Pancreas (tissue), 10 donors: ENCODE results near the gene IL5RA. TPM values are rescaled to one million over a fixed set of nuclear protein-coding genes. Genes with fewer than 3 reads are reported as not detected.

Experiments used
- ATAC-seq, 4 donors: fragments of 200-7000 bp; cut with Tn5 transposase; one replicate each; pipeline versions ENCODE4 v1.8.0 to v1.9.1; 2020; ENCODE audit warnings: mild to moderate bottlenecking in 4 of 4, moderate library complexity in 4 of 4
- DNase-seq, 6 donors: peaks; one replicate each; pipeline ENCODE4 v3.0.0-alpha.2; 2020
- FAIRE-seq: peaks from 2 replicates; lab custom pipeline; 2012; peaks lifted over from hg19 to GRCh38; lab: Jason Lieb, UNC
- H3K27ac ChIP-seq, 4 donors: fragments of 200-600 bp; sonication (generic); 1 replicate in 3 of 4; 2 replicates in 1 of 4; pipeline versions ENCODE4 v1.5.0 to v1.8.0; 2020
- H3K27me3 ChIP-seq, 4 donors: fragments of 200-600 bp; one replicate each; pipeline ENCODE4 v1.8.0; 2021
- H3K36me3 ChIP-seq, 3 donors: fragments of 200-600 bp; sonication (generic) in 1 of 3; one replicate each; pipeline versions ENCODE4 v1.5.0 to v1.8.0; 2020 to 2021
- H3K4me1 ChIP-seq, 3 donors: fragments of 200-600 bp; one replicate each; pipeline ENCODE4 v1.8.0; 2021
- H3K4me3 ChIP-seq, 4 donors: fragments of 200-600 bp; sonication (generic) in 2 of 4; one replicate each; pipeline versions ENCODE4 v1.5.0 to v1.8.0; 2020 to 2021
- H3K9me3 ChIP-seq, 4 donors: fragments of 200-600 bp; one replicate each; pipeline ENCODE4 v1.8.0; 2021
- CTCF ChIP-seq, 4 donors: fragments of 200-600 bp; sonication (generic) in 3 of 4; IDR thresholded peaks; one replicate each; pipeline versions ENCODE4 v1.5.0 to v1.8.0; 2021; ENCODE audit warnings: antibody characterized with exemption in 4 of 4
- WGBS, 2 donors: extraction: QIAGEN DNeasy Blood & Tissue Kit; methylation state at CpG; one replicate each; pipeline ENCODE4 v1.1.7; 2013; 5-methylcytosine and 5-hydroxymethylcytosine counted together
- intact Hi-C, 3 donors: fragments of 100-400 bp; cut with DNase I; formaldehyde crosslinking; loops; one replicate each; pipeline versions ENCODE4 v1.11.1 to v1.14.2; 2022
- polyA plus RNA-seq, 2 donors: library from polyadenylated mRNA; stranded (reverse); fragments of 200-250 nt; gene quantifications; one replicate each; pipeline ENCODE4 v1.2.3, GENCODE V29; 2013
- total RNA-seq, 6 donors: library from RNA; stranded (reverse); fragmentation: NEBNext Ultra II Directional in 4 of 6; extraction: Animal tissue kit (Norgen Biotek cat#: 25700) in 4 of 6; gene quantifications; one replicate each; pipeline versions ENCODE4 v1.2.1 to v1.2.4, GENCODE V29; 2021 to 2023
- donor health status: healthy with polysubstance abuse.
- donor health status: DM: no; HTN: no; CAD: no; lungs with moderate emphysema.
- donor health status: DM: no; HTN: no; CAD: no.
- donor health status: control.
- donor health status: control.
- donor health status: Bipolar disorder and iron deficiency.
- donor health status: DM: yes; HTN: yes; CAD: no.
- donor health status: DM: no; HTN: no; CAD: no.
- donor health status: DM: no; HTN: no; CAD: no.
- donor health status: DM: yes; HTN: yes; CAD: no.

IL5RA gene
- total and polyA plus RNA-seq, 8 donors, result 0.04 to 0.35 (median 0.14) TPM; not detected in 3

DNA sequence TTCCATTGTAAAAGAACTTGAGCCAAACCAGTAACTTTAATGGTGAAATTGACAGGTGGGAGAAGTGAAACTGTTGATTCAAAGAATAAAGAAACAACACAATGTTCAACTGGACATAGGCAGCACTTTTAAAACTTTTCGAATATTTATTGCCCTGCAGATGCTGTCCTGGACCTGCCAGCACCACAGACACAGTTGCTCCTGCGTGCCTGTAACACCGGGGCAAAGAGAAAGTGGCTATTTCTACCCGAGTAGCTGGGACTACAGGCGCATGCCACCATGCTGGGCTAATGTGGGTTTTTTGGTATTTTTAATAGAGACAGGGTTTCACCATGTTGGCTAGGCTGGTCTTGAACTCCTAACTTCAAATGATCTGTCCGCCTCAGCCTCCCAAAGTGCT lies 7.4 kb downstream of the IL5RA start:
- ATAC-seq (no peak), FAIRE-seq (no peak), DNase-seq (no peak)
- no peaks in the 10 kb centered on the region for H3K36me3 ChIP-seq
- H3K4me1 ChIP-seq, result no peaks in the 10 kb centered on the region
- TF ChIP-seq CTCF (IDR thresholded peaks at IDR 0.05), result no peak
- intact Hi-C loops, result no loop called here
- H3K27ac ChIP-seq, result no peak overlapping the region
- WGBS, 2 donors, result 65 to 79% methylated on average over 6 of the region's 6 CpGs
- H3K4me3 ChIP-seq, result no peak overlapping the region
- H3K9me3 ChIP-seq, result no peaks in the 10 kb centered on the region
- no peaks in the 10 kb centered on the region for H3K27me3 ChIP-seq

GRCh38 chr3:3101660-3102458 lies 8.3 kb downstream of the IL5RA start:
- WGBS, 2 donors, result 63 to 77% methylated on average over 6 of the region's 6 CpGs
- ATAC-seq, result no peak
- Histone ChIP-seq H3K36me3 (no peaks in the 10 kb centered on the region), H3K27me3 (no peaks in the 10 kb centered on the region), H3K4me1 (no peaks in the 10 kb centered on the region), H3K9me3 (no peaks in the 10 kb centered on the region), H3K4me3 (no peak overlapping the region), H3K27ac (no peak overlapping the region)
- TF ChIP-seq CTCF (IDR thresholded peaks at IDR 0.05), result no peak
- FAIRE-seq, result no peak
- intact Hi-C loops, result no loop called here
- DNase-seq, result no peak

- no peak for ATAC-seq
- H3K4me1 ChIP-seq, result no peaks in the 10 kb centered on the region
- H3K4me3 ChIP-seq, result no peak overlapping the region
- no peak for DNase-seq
- intact Hi-C loops, result no loop called here
- H3K27ac ChIP-seq, result no peak overlapping the region
- no peaks in the 10 kb centered on the region for H3K9me3 ChIP-seq
- no peaks in the 10 kb centered on the region for H3K27me3 ChIP-seq
- TF ChIP-seq CTCF (IDR thresholded peaks at IDR 0.05), result no peak
- no peaks in the 10 kb centered on the region for H3K36me3 ChIP-seq
- 53 to 54% methylated on average over 4 of the region's 4 CpGs for WGBS, 2 donors
- no peak for FAIRE-seq
These were observed 12.2 kb downstream of the IL5RA start for GRCh38 chr3:3097958-3098357.

DNA sequence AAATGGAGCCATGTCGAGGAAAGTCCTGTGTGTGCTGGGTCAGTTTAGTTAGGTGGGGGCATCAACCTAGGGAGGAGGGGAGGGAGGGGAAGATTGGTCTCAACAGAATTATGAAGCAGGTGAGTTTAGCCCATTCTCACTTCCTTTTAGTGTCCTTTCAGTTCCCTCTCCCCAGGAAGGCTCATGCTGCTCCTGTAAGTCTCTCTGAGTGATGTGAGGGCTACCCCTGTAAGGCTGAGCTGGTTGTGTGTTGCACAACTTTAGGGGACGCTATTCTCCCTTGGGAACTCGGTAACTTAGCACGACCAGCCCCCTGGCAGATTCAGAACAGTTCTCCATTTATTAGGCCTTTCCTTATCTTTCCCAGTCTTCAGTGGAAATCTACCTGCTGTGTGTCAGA lies 21.2 kb downstream of the IL5RA start:
- Histone ChIP-seq H3K4me1 (no peaks in the 10 kb centered on the region), H3K36me3 (no peaks in the 10 kb centered on the region), H3K4me3 (no peak overlapping the region), H3K27ac (no peak overlapping the region), H3K27me3 (no peaks in the 10 kb centered on the region), H3K9me3 (no peaks in the 10 kb centered on the region)
- ATAC-seq (no peak), FAIRE-seq (no peak), DNase-seq (no peak)
- TF ChIP-seq CTCF (IDR thresholded peaks at IDR 0.05), result no peak
- intact Hi-C loops, result no loop called here
- WGBS, 2 donors, result 45 to 47% methylated on average over 4 of the region's 4 CpGs
